ENCODE data around the gene ZFAND2B.

The ZFAND2B gene

DNA sequence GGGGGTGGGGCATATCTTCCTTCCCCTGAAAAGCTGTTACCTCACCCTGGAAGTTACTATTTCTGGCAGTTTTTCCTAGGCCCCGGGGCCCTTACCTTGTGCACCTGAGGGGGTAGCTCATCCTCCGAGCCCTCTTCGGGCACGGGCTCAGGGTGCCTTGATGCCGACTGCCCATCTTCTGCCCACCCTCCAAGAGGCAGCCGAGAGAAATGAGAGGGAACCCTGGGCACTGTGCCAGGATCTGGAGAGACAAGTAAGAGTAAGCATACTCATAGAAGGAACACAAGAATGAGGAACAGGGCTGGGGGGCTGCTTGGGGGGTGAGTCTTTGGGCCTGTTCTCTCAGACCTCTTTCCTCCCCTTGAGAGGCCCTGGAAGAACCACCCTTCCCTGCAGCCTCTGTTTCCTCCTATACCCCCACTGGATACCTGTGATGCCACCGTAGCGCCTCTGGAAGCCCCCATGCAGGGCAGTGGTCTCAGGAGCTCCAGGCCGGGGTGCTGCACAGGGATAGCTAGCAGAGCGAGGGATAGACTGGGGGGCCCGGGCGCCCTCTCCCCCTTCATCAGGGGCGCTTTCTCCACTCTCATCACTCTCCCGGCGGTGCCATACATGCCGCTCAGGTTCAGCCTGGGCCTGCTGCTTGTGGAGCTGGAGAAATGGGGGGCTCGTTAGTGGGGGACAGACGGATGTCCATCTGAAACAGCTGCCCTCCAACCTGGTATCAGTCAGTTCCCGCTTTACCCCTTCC, 14.2 kb downstream of the ZFAND2B start:
- no peak for DNase-seq

DNA sequence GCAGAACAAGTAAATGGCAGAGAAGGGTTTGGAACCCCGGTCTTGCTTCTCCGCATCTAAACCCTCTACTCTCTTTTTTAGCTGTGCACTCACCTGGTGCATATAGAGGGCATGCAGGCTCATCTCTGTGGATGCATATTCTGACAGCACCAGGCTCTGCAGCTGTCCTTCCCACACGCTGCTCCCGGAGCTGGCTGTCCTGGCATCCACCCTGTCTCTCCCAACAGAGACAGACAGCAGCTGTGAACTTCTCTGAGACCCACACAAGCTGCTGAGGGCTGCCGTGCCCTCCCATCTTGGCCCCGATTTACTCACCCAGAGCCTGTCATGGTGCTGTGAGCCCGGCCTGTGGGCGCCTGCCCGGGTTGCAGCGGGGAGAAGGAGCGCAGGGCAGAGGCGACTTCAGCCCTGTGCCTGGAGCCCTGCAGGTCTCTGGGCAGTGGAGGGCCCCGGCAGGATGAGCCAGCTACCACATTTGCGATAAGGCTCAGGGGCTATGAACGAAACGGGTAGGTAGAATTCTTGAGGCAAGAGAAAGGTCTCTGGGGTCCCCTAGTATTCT, 15.5 kb downstream of the ZFAND2B start:
- no peak for DNase-seq

DNA sequence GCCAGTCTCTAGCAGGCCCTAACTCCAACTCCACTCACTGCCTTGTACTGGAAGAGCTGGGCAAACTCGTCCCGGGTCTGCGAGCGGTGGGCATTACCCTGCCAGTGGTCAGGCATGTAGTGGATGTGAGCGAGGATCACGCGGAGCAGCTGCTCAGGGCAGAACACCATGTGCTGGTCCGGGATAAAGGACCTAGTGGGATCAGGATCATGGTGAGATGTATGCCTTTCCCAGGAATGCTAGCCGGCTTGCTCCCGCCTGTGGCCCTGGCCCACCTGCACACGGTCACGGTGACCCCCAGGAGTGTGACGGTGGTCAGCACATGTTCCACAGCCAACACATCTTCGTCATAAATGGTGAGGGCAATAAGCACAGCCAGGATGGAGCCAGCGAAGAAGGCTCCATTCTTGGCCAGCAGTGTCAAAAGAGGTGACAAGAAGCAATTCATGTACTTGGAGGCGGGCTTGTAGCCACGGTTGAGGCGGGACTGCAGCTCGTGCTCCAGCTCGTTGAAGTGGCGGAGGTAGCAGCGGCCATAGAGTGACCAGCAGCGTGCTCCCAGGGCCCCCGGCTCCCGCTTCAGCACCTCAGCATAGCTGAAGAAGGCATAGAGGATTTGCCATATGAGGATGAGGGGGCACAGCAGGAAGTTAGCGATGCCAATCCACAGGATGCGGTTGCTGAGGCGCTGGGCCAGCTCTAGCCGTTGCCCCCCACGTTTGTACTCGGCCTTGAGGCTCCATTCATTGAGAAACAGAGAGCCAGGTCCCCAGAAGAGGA, 17.4 kb downstream of the ZFAND2B start:
- no peak for DNase-seq

DNA sequence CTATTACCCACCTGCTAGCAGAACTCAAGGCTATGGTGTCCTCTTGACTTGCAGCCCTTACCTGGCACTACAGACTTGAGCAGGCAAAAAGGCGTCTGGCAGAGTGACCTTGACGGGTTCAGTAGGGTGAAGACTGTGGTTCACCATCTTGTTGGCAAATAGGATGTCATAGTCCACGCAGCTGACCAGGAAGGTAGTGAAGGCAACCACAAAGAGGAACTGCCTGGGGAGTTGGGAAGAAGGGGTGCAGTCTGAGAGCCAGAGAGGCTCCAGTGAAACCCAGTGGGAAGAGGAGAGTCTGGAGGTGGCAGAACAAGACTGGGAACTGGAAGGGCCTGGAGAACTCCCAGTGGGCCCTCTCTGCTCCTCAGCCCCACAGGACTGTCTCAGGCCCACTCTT, 18.8 kb downstream of the ZFAND2B start:
- DNase-seq: no peak

DNA sequence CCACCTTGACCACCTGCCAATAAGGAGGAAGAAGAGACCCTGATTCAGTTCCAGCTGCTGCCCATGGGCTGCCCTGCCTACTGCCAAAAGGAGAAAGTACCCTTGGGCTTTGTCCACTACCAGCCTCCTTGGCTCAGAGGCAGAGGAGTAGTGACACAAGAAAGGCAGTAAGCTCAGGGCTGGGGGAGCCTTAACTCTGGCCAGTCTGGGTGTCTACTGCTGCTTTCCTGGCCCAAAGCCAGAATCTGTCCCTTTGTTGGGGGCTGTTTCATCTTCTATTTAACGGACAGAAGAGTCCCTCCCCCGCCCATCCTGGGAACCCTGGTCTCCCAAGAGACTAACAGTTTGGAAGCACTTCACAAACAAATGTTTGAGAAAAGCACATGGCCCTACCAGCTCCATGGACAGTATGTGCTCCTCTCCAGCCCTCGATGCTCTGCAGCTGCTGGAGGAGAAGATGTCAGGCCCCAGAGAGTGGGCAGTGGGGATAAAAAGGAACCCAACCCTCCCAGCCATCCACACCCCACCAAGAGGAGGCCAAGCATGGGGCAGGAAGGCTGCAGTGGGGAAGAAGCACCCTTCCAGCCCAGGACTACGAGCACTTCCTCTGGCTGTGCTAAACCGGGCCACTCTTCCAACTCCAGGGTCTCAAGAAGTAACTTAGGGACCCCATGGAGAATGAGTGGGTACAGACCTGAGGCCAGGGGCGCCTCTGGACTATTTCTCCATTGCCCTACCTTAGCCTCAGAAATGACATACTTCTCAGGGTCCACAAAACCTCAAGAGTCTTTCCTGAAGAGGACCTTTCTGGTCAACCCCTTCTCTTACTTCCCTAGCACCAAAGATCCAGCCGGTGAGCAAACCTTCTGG, 21.7 kb downstream of the ZFAND2B start:
- no peak for DNase-seq

DNA sequence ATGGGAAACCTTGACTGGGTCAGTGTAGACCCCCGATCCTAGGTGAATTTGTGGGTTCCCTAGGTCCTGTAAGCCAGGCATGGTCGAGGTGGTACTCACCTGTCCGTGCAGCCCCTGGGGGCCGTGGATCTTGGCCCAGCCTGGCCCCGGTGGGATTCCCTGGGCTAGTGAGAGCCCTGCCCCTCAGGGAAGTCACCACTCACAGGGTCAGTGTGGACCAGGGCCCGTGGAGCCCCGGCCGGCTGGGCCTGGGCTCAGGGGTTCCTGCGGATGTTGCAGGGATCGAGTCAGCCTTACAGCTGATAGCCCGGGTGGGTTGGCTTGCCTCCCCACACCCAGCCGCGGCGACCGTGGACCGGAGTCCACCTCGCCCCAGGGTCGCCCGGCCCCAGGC, 22.3 kb downstream of the ZFAND2B start:
- no peak for DNase-seq

DNA sequence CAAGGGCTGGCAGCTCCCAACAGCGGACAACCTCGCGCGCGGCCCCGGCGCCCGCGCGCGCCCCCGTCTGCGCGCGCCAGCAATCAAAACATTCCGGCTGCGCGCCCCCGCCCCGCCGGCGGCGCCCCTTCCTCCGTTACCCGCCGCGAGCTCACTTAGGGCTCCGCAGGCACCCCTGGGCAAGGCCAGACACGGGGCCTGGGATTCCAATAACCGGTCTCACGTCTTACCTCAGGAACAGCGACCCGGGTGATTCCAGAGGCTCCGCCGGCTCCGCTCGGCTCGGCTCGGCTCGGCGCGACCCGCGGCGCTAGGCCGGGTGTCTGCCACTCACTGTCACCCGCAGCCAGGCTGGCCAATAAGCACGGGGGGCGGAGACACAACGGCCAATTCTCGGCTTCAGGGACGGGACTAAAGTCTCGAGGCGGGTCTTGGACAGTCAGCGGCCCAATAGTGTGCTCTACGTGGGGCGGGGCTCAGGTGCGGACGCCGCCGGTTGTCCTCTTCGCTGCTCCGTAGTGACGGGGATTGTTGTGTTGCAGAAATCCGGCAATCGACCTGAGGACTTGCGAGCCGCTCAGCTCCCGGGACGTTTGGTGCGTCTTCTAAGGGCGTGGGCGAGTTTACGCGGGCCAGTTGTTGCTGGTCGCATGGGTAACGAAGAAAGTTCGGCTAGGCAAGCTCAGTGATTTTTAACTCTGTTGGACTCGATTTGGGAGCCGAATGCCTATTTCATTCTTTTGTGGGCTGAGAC, 22.9 kb downstream of the ZFAND2B start, which contains the start of the genes ANKZF1 and ATG9A:
Gene ANKZF1, plus strand, starts transcription at position 502 of the 754 bp plus-strand sequence. CDS start 452 bp downstream, outside the sequence.
Gene ATG9A, minus strand, starts transcription at position 332 of the 754 bp plus-strand sequence. CDS start 1,612 bp downstream, outside the sequence.
- DNase-seq: peak; percentile 96

DNA sequence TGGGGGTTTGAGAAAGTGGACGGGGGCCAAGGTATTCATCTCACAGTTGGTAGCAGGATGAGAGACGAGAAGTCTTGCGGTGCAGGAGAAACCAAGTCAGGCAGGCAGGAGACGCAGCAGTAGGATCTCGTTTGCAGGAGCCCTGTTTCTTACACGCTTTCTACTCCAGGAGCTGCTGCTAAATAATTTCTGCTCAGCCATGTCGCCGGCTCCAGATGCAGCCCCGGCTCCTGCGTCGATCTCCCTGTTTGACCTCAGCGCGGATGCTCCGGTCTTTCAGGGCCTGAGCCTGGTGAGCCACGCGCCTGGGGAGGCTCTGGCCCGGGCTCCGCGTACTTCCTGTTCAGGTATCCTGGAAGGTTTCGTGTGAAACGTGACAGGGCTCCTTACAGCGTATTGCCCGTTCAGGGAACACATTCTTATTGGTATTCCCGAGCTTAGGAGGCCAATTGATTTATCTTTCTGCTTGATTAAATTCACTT, 23.5 kb downstream of the ZFAND2B start:
- peak; percentile 45 for DNase-seq

DNA sequence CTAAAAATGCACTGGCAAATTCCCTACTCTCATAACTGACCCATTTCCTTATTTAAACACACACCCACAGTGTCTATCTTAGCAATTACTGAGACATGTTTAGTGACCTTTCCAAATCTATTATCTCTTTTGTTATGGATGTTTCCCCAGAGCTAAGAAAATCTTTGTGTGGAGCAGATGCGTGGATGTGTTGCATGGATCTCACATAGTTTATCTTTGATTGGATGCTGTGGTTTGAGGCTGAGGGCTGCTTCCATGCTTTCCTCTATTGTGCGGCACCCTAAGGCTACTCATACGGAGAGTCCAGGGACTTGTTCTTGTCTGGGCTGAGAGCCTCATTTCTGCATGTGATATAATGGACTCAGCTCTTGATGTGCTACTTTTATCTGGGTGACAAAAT, 27.7 kb downstream of the ZFAND2B start:
- no peak for DNase-seq

DNA sequence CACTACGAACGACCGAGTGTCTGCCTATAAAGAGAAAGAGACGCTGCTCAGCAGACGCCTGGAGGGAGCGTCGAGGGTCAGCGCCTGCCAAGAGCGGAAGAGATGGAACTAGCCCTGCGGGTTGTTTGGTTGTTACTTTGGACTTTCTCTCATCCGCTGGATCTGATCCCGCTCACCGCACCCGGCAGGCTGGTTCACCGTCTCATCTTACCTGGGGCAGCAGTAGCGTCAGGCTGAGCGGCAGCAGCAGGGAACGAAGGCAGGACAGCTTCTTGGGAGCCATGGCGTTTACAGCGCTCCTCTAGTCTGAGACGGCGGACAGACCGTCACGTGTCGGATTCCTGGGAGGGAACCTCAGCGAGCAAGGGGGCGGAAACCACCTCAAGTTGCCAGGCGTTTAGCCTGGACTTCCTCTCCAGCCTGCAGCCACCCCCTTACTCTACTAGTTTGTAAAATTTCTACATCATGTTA, 36.7 kb downstream of the ZFAND2B start:
- no peak for DNase-seq

DNA sequence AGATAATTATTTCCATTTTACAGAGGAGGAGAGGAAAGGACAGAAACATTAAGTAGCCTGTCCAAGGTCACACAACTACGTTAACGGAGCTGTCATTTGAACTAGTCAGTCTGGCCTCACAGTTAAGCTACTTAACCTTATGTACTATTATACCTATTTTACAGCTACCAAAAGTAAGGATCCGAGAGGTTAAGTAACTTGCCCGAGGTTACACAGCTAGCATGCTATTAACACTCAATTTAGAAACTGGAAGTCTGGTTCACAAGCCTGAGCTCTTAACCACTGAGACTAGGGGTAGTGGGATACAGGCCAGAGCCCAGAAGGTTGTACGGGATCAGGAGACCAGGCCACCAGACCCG, 38.2 kb downstream of the ZFAND2B start:
- no peak for DNase-seq

DNA sequence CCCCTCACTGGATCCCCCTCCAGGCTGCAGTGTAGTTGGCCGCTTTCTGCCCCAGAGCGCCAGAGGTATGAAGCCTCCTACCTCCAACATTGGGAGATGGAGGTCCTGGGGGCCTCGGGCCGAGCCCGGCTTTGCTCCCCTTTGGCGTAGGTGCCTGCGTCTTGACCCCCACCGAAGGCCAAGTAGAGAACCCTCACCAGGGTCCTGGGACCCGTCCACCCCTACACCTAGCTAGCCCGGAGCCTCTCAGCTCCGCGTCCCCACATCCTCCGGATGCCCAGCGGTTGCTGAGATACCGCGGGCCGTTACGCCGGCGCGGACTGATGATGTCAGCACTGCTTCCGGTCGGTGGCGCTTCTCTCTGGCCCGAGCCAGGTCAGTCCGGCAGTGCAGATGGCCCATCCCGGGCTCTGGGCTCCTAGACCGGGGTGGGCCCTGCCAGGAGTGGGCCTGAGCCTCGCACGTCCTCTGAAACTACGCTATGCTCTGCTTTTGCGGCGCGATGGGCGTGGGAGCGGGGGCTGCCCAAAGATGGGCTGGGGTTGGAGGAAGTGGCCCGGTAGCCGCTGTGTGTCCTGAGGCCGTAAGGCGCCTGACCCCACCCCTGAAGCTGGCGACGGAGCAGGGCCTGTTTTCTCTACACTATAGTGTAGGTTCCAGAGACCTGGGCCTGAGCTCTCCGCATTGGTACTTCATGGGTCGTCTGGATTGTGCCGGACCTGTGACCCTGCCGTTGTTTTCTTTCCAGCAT, 38.7 kb downstream of the ZFAND2B start, which contains the start of the genes GLB1L and STK16:
Gene GLB1L, minus strand, starts transcription at position 297 of the 751 bp plus-strand sequence. CDS start 1,871 bp downstream, outside the sequence.
Gene STK16, plus strand, starts transcription at position 332 of the 751 bp plus-strand sequence. CDS start 521 bp downstream, outside the sequence.
- DNase-seq: peak; percentile 85

DNA sequence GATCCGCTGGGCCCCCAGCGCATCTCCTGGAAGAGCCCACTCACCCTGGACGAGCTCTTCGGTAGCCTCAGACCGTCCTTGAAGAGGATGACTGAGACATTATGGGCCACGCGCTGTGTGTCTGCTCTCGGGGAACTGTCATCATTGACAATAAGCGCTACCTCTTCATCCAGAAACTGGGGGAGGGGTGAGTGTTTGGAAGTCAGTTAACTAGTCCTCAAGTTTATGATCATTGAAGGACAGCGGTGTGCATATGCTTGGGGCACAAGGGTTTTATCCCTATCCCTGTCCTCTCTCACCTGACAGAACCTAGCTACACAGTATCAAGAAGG, 39.3 kb downstream of the ZFAND2B start:
- DNase-seq: no peak

DNA sequence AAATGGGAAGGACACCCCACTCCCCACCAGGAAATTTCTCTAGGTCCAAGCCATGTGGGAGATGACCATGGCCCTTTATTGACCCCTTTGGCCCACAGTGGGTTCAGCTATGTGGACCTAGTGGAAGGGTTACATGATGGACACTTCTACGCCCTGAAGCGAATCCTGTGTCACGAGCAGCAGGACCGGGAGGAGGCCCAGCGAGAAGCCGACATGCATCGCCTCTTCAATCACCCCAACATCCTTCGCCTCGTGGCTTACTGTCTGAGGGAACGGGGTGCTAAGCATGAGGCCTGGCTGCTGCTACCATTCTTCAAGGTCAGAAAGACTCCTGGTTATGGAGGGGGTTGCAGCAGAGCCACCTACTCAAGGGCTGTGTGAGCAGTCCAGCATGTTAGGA, 40.0 kb downstream of the ZFAND2B start:
- DNase-seq: no peak

DNA sequence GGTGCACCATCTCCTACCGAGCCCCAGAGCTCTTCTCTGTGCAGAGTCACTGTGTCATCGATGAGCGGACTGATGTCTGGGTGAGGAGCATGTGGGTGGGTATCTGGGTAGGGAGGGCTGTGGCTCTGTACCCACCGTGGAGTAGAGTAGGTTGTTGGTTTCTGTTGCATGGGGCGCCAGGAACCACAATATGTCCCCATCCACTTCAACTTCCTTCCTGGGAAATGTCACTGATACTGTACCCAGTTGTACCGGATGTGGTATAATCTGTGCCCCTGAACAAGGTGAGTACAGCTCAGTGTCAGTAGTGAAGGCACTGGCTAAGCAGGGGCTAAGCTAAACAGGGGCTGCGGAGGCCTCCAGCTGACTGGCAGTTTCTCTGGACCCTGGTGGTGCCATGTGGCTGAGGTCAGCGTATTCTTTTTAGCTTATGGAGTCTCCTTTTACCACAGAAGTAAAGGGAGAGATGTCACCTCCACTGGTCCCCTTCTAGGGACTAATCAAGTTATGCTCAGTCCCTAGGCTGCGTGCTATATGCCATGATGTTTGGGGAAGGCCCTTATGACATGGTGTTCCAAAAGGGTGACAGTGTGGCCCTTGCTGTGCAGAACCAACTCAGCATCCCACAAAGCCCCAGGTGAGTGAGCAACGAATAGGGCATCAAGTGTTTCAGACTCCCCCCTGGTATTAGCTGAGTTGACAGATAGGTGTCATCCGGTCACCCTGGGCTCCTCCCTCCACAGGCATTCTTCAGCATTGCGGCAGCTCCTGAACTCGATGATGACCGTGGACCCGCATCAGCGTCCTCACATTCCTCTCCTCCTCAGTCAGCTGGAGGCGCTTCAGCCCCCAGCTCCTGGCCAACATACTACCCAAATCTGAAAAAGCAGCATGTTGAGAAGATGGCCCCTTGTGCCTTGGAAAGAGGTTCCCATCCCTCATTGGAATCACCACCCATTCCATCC, 41.4 kb downstream of the ZFAND2B start:
- peak; percentile 57 for DNase-seq

DNA sequence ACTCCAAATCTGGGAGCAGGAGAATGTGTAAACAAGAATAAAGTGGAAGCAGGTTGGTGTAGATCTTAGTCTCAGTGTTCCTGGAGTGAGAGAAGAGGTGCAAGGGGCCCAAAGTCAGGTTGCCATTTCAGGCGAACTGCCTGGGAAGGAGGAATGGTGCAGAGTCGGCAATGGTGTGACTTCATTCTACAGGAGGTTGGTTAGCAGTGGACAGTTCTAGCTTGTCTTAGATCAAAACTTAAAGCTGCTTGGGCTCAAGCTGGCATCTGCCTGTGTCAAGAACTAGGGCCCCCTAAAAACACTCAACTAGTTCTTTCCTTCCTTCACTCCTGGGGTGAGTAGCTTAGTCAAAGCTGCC, 42.2 kb downstream of the ZFAND2B start:
- DNase-seq: no peak

DNA sequence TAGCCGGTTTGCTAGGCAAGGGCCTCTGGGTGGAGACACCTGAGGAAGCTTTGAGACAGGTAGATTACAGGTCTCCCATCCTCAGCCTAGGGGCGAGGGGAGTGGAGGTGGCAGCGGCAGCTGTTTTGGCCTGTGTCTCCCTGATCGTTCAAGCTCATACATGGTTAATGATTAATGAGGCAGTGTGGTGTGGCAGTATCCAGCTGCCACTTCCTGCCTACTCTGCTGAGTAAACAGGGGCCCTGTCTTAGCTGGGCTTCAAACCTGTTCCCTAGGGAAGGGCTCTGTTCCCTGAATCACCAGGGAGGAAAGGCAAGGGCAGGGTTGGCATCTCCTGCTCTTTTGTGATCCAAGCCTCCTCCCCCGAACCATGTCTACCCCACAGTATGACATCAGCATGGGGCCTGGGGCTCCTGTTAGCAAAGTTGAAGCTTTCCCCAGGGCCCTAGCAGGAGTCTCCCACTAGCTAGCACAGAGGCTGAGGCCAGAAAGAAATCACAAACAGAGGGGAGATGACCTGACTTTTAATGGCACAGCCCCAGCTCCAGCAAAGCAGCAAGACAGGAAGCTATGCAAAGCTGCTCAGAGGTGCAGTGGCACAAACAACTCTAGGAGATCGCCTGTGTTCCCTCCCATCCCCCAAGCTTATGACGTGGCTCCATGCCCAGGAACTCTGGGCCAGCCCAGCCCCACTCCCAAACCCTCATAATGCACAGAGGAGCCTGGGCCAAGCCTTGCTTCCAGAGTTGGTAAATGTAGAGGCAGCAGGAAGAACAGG, 42.8 kb downstream of the ZFAND2B start:
- DNase-seq: peak; percentile 63

DNA sequence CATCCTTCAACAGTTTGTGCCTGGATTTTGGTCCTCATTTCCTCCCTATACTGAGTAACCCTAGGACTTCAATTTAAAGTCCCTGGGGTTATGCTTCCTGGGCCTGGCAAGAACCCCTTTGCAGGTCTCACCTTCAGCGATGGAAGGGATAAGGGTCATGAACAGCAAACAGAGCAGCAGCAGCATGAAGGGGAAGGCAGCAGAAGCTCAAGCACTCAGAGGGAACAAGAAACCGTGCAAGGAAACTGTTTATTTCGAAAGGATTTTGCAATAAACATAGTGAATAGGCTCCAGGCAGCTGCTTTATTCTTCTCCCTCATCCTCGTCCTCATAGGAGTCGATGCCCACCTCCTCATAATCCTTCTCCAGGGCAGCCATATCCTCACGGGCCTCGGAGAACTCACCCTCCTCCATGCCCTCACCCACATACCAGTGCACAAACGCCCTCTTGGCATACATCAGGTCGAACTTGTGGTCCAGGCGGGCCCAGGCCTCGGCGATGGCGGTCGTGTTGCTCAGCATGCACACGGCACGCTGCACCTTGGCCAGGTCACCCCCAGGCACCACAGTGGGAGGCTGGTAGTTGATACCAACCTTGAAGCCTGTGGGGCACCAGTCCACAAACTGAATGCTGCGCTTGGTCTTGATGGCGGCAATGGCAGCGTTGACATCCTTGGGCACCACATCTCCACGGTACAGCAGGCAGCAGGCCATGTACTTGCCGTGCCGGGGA, 43.6 kb downstream of the ZFAND2B start:
- DNase-seq: no peak
